IMR-90 (cell line): Measurements from ENCODE around the gene PIP4K2A. TPM values are rescaled to one million over a fixed set of nuclear protein-coding genes. Genes with fewer than 3 reads are reported as not detected.

Experiments used
- ATAC-seq: fragments of 200-7000 bp; cut with Tn5 transposase; 2 replicates; pipeline ENCODE4 v1.9.1; 2020; ENCODE audit warnings: low read depth, mild to moderate bottlenecking, moderate library complexity
- BruUV-seq: library from RNA; stranded (reverse); fragments of 400-500 nt; replicated peaks from 2 replicates; lab custom pipeline; 2021; lab: Mats Ljungman, UMichigan
- CTCF ChIA-PET: fragments of 300-600 bp; formaldehyde crosslinking; extraction: SDS; loops from one replicate; lab custom pipeline; 2021; ENCODE audit warnings: antibody characterized with exemption; lab: Yijun Ruan, JAX
- POLR2A ChIA-PET: fragments of 300-600 bp; sonication (Branson Sonifier 250); formaldehyde crosslinking; loops from one replicate; lab custom pipeline; 2022; ENCODE audit warnings: antibody characterized with exemption; ENCODE audit not compliant: unreplicated experiment; lab: Charles Lee
- DNase-seq: peaks from one replicate; pipeline ENCODE4 v3.0.0; 2013
- H2AFZ ChIP-seq: replicated peaks from 2 replicates; pipeline ENCODE3; 2013; ENCODE audit warnings: low read length, mild to moderate bottlenecking; ENCODE audit not compliant: poor library complexity
- H2AK5ac ChIP-seq: 2 replicates; pipeline ENCODE4 v1.6.1; 2013; ENCODE audit warnings: low read depth, low read length, inconsistent platforms
- H2AK9ac ChIP-seq: replicated peaks from 2 replicates; pipeline ENCODE3; 2013; ENCODE audit warnings: mild to moderate bottlenecking, low read depth, low read length, moderate library complexity; ENCODE audit not compliant: poor library complexity
- H2BK120ac ChIP-seq: 2 replicates; pipeline ENCODE4 v1.6.1; 2013; ENCODE audit warnings: low read depth, low read length, inconsistent platforms
- H2BK15ac ChIP-seq: 3 replicates; pipeline ENCODE4 v1.6.1; 2013; ENCODE audit warnings: low read depth, low read length, inconsistent platforms
- H2BK20ac ChIP-seq: 2 replicates; pipeline ENCODE4 v1.6.1; 2013; ENCODE audit warnings: low read depth, mild to moderate bottlenecking, inconsistent platforms, low read length, moderate library complexity
- H2BK5ac ChIP-seq: 2 replicates; pipeline ENCODE4 v1.6.1; 2013; ENCODE audit warnings: mild to moderate bottlenecking, low read depth, low read length, inconsistent platforms; ENCODE audit not compliant: poor library complexity, severe bottlenecking
- H3K14ac ChIP-seq: replicated peaks from 2 replicates; pipeline ENCODE4 v1.6.1; 2013; ENCODE audit warnings: low read depth, low read length, inconsistent platforms
- H3K18ac ChIP-seq: 2 replicates; pipeline ENCODE4 v1.6.1; 2013; ENCODE audit warnings: low read depth, low read length, control low read depth
- H3K23ac ChIP-seq: 2 replicates; pipeline ENCODE4 v1.6.1; 2013; ENCODE audit warnings: low read depth, low read length, inconsistent platforms
- H3K27ac ChIP-seq: 2 replicates; pipeline ENCODE4 v1.5.1; 2013; ENCODE audit warnings: mild to moderate bottlenecking, control low read depth, low read length; ENCODE audit not compliant: insufficient read depth
- H3K27me3 ChIP-seq: 2 replicates; pipeline ENCODE4 v1.6.1; 2013; ENCODE audit warnings: low read length; ENCODE audit not compliant: control insufficient read depth, insufficient read depth
- H3K36me3 ChIP-seq: 2 replicates; pipeline ENCODE4 v1.6.1; 2013; ENCODE audit warnings: low read length, mixed read lengths; ENCODE audit not compliant: control insufficient read depth, insufficient read depth
- H3K4ac ChIP-seq: 2 replicates; pipeline ENCODE4 v1.6.1; 2013; ENCODE audit warnings: low read depth, low read length, inconsistent platforms
- H3K4me1 ChIP-seq: 2 replicates; pipeline ENCODE4 v1.6.1; 2013; ENCODE audit warnings: low read length, mixed read lengths; ENCODE audit not compliant: control insufficient read depth, insufficient read depth
- H3K4me2 ChIP-seq: 2 replicates; pipeline ENCODE4 v1.6.1; 2013; ENCODE audit warnings: low read depth, mild to moderate bottlenecking, control low read depth, low read length, moderate library complexity
- H3K4me3 ChIP-seq: 2 replicates; pipeline ENCODE4 v1.5.1; 2013; ENCODE audit warnings: low read depth, mild to moderate bottlenecking, control low read depth, low read length, moderate library complexity; ENCODE audit not compliant: insufficient read depth
- H3K56ac ChIP-seq: 2 replicates; pipeline ENCODE4 v1.6.1; 2013; ENCODE audit warnings: low read length, inconsistent platforms; ENCODE audit not compliant: insufficient read depth; ENCODE audit errors: extremely low read depth
- H3K79me1 ChIP-seq, 2 experiments: 2 replicates each; pipeline ENCODE4 v1.6.1; 2013; ENCODE audit warnings: low read length in 2 of 2, inconsistent platforms in 1 of 2, low read depth in 1 of 2
- H3K9ac ChIP-seq: 2 replicates; pipeline ENCODE4 v1.6.1; 2013; ENCODE audit warnings: low read depth, low read length, control low read depth
- H3K9me1 ChIP-seq: 2 replicates; pipeline ENCODE4 v1.6.1; 2013; ENCODE audit warnings: low read length, inconsistent platforms; ENCODE audit not compliant: insufficient read depth
- H3K9me3 ChIP-seq: 2 replicates; pipeline ENCODE4 v1.6.1; 2013; ENCODE audit warnings: low read length; ENCODE audit not compliant: control insufficient read depth, insufficient read depth
- H4K20me1 ChIP-seq: 2 replicates; pipeline ENCODE4 v1.6.1; 2013; ENCODE audit warnings: low read length, inconsistent platforms; ENCODE audit not compliant: insufficient read depth
- H4K5ac ChIP-seq: 2 replicates; pipeline ENCODE4 v1.6.1; 2013; ENCODE audit warnings: mild to moderate bottlenecking, low read depth, low read length, control low read depth
- H4K8ac ChIP-seq, 2 experiments: 2 replicates each; pipeline ENCODE4 v1.6.1; 2013; ENCODE audit warnings: low read depth in 2 of 2, low read length in 2 of 2, control low read depth in 1 of 2, inconsistent platforms in 1 of 2
- H4K91ac ChIP-seq: 2 replicates; pipeline ENCODE4 v1.6.1; 2013; ENCODE audit warnings: low read depth, low read length, inconsistent platforms; ENCODE audit not compliant: insufficient read depth
- BHLHE40 ChIP-seq: fragments of 150-350 bp; IDR thresholded peaks from 2 replicates; pipeline ENCODE4 v1.6.1; 2016; ENCODE audit warnings: mild to moderate bottlenecking, low read depth, low read length
- CHD1 ChIP-seq: IDR thresholded peaks from 2 replicates; pipeline ENCODE4 v1.6.1; 2012; ENCODE audit warnings: low read depth, low read length, improper control_type of control experiment
- FOS ChIP-seq: fragments of 150-350 bp; IDR thresholded peaks from 2 replicates; pipeline ENCODE4 v1.6.1; 2016; ENCODE audit warnings: low read depth, low read length
- MXI1 ChIP-seq: IDR thresholded peaks from 2 replicates; pipeline ENCODE4 v1.6.1; 2012; ENCODE audit warnings: low read depth, mild to moderate bottlenecking, low read length, moderate library complexity, borderline replicate concordance
- NFE2L2 ChIP-seq: fragments of 150-350 bp; IDR thresholded peaks from 2 replicates; pipeline ENCODE4 v1.6.1; 2016; ENCODE audit warnings: low read depth, mild to moderate bottlenecking, low read length
- POLR2A ChIP-seq: IDR thresholded peaks from 2 replicates; pipeline ENCODE4 v1.6.1; 2012; ENCODE audit warnings: mild to moderate bottlenecking, low read depth, low read length
- RFX5 ChIP-seq: IDR thresholded peaks from 2 replicates; pipeline ENCODE4 v1.8.0; 2012; ENCODE audit warnings: low read depth, mild to moderate bottlenecking, low read length, moderate library complexity
- WGBS, 2 experiments: methylation state at CpG; one replicate each; pipeline versions ENCODE4 v1.1.5 to v1.1.7; 2013; ENCODE audit warnings: missing lambda C conversion rate in 2 of 2; ENCODE audit not compliant: insufficient read length in 1 of 2; ENCODE audit errors: extremely low coverage in 2 of 2; 5-methylcytosine and 5-hydroxymethylcytosine counted together
- dilution Hi-C: fragments of 300-500 bp; cut with HindIII; formaldehyde crosslinking; loops from one replicate; pipeline ENCODE4 v1.14.3; 2018; ENCODE audit warnings: low sequenced_read_pairs; ENCODE audit not compliant: unreplicated experiment
- in situ Hi-C: fragments of 300-500 bp; cut with MboI; formaldehyde crosslinking; loops from 3 replicates; pipeline ENCODE4 v1.14.3; 2019; ENCODE audit warnings: low sequenced_read_pairs, inconsistent platforms, mixed read lengths
- intact Hi-C: fragments of 100-400 bp; cut with micrococcal nuclease; formaldehyde crosslinking; loops from 2 replicates; pipeline ENCODE4 v1.10.0; 2022
- polyA plus RNA-seq, 3 experiments: library from polyadenylated mRNA; depleted of rRNA; stranded (reverse); fragments of >200 nt; gene quantifications; 2 replicates each; pipeline ENCODE4 v1.2.3, GENCODE V29; 2012; ENCODE audit warnings: low replicate concordance in 1 of 3
- total RNA-seq: library from RNA; depleted of rRNA; stranded (reverse); fragments of >200 nt; gene quantifications from 2 replicates; pipeline ENCODE4 v1.2.3, GENCODE V29; 2012

Gene PIP4K2A
- total and polyA plus RNA-seq, 2 of the 4 experiments (the other 2 are of a cell fraction): 9.8 to 18.1 TPM

- Histone ChIP-seq H2AK5ac (no peak overlapping the region), H3K56ac (no peak overlapping the region), H2BK15ac (no peak overlapping the region), H2BK20ac (no peak overlapping the region), H4K8ac (no peak overlapping the region), H3K79me1 (no peaks in the 10 kb centered on the region), H4K91ac (no peak overlapping the region), H4K5ac (no peak overlapping the region), H3K36me3 (no peaks in the 10 kb centered on the region), H3K18ac (no peak overlapping the region), H3K27me3 (peaks cover 7% of the 10 kb centered on the region), H3K4me2 (no peak overlapping the region), H3K9me3 (no peaks in the 10 kb centered on the region), H3K4me3 (no peak overlapping the region), H2BK120ac (no peak overlapping the region), H3K23ac (no peak overlapping the region), H2BK5ac (no peak overlapping the region), H3K27ac (no peak overlapping the region), H3K4ac (no peak overlapping the region), H3K9ac (no peak overlapping the region), H3K9me1 (no peaks in the 10 kb centered on the region), H3K4me1 (no peaks in the 10 kb centered on the region), H2AFZ (no peak overlapping the region), H2AK9ac (no peak overlapping the region), H4K20me1 (no peaks in the 10 kb centered on the region), H3K14ac (no peak overlapping the region)
- no peak for TF ChIP-seq CHD1
- TF ChIP-seq MXI1: no peak
- TF ChIP-seq NFE2L2: no peak
- no peak for TF ChIP-seq FOS
- no peak for TF ChIP-seq POLR2A
- no peak for TF ChIP-seq BHLHE40
- TF ChIP-seq RFX5: no peak
- in situ Hi-C loops: no loop called here
- no TSS peak for BruUV-seq
- ChIA-PET POLR2A (no interaction called here), CTCF (no interaction called here)
- WGBS, 2 experiments: 0% methylated on average over 3 of the region's 11 CpGs; no CpG with 5 or more reads in 1 of the 2 experiments
- dilution Hi-C loops: no loop called here
- no peak for ATAC-seq
- intact Hi-C loops: no loop called here
- no peak for DNase-seq
Measured at GRCh38 chr10:22505911-22506685, 208.3 kb downstream of the PIP4K2A start.
